ENCODE measurements around the gene SLAMF9. TPM values are rescaled to one million over a fixed set of nuclear protein-coding genes. Genes with fewer than 3 reads are reported as not detected.

The SLAMF9 gene
- total RNA-seq, 2 donors from 2014 or later = not detected

- H3K4me3 ChIP-seq (ENCODE audit: low read length) = no peak overlapping the region
- H3K9ac ChIP-seq (ENCODE audit: extremely low read depth, low read length, poor library complexity, severe bottlenecking) = no peak overlapping the region
- WGBS, 2 experiments (ENCODE audit: insufficient coverage in 1 of 2, insufficient read length in 1 of 2) = 81 to 94% methylated on average over 9 to 10 of the region's 10 CpGs
- peaks cover 19% of the 10 kb centered on the region for H3K36me3 Mint-ChIP-seq (ENCODE audit: low read depth)
- no peaks in the 10 kb centered on the region for H3K9me3 Mint-ChIP-seq
- peak; percentile 67 for DNase-seq
- H3K4me1 Mint-ChIP-seq = peaks cover 79% of the 10 kb centered on the region
- no peaks in the 10 kb centered on the region for H3K27me3 Mint-ChIP-seq (ENCODE audit: insufficient read depth)
- TF ChIP-seq CTCF (conservative IDR thresholded peaks at IDR 0.05) = no peak
- peaks cover 47% of the 10 kb centered on the region for H3K4me1 ChIP-seq (ENCODE audit: control insufficient read depth, insufficient read depth, low read length)
- no peak overlapping the region for H3K27ac ChIP-seq (ENCODE audit: low read depth, low read length)
- no peaks in the 10 kb centered on the region for H3K27me3 ChIP-seq (ENCODE audit: control insufficient read depth, insufficient read depth, low read length, poor library complexity, severe bottlenecking)
- H3K27ac Mint-ChIP-seq = peak overlapping the region; percentile 54
- peaks cover 32% of the 10 kb centered on the region for H3K36me3 ChIP-seq (ENCODE audit: control insufficient read depth, insufficient read depth, low read length)
- H3K9me3 ChIP-seq (ENCODE audit: control insufficient read depth, low read length) = no peaks in the 10 kb centered on the region
- no peak overlapping the region for H3K4me3 Mint-ChIP-seq
Measured at GRCh38 chr1:159914252-159915018, 39.6 kb downstream of the SLAMF9 start.

- peak overlapping the region; percentile 45 for H3K27ac Mint-ChIP-seq
- no peaks in the 10 kb centered on the region for H3K27me3 Mint-ChIP-seq (ENCODE audit: insufficient read depth)
- Histone ChIP-seq H3K4me3 (ENCODE audit: low read length) (no peak overlapping the region), H3K36me3 (ENCODE audit: control insufficient read depth, insufficient read depth, low read length) (peaks cover 24% of the 10 kb centered on the region), H3K27me3 (ENCODE audit: control insufficient read depth, insufficient read depth, low read length, poor library complexity, severe bottlenecking) (no peaks in the 10 kb centered on the region), H3K9ac (ENCODE audit: extremely low read depth, low read length, poor library complexity, severe bottlenecking) (no peak overlapping the region), H3K9me3 (ENCODE audit: control insufficient read depth, low read length) (no peaks in the 10 kb centered on the region), H3K4me1 (ENCODE audit: control insufficient read depth, insufficient read depth, low read length) (peaks cover 53% of the 10 kb centered on the region), H3K27ac (ENCODE audit: low read depth, low read length) (no peak overlapping the region)
- H3K4me1 Mint-ChIP-seq = peaks cover 83% of the 10 kb centered on the region
- peak; percentile 85 for DNase-seq
- H3K9me3 Mint-ChIP-seq = no peaks in the 10 kb centered on the region
- no peak for TF ChIP-seq CTCF (conservative IDR thresholded peaks at IDR 0.05)
- H3K36me3 Mint-ChIP-seq (ENCODE audit: low read depth) = peaks cover 11% of the 10 kb centered on the region
- H3K4me3 Mint-ChIP-seq = no peak overlapping the region
- WGBS, 2 experiments (ENCODE audit: insufficient coverage in 1 of 2, insufficient read length in 1 of 2) = 82 to 91% methylated on average over 3 to 5 of the region's 5 CpGs
Measured at GRCh38 chr1:159913451-159914192, 40.4 kb downstream of the SLAMF9 start.

- Mint-ChIP-seq H3K27me3 (ENCODE audit: insufficient read depth) (no peaks in the 10 kb centered on the region), H3K4me3 (no peak overlapping the region), H3K27ac (peak overlapping the region; percentile 97), H3K4me1 (peaks cover 83% of the 10 kb centered on the region), H3K36me3 (ENCODE audit: low read depth) (no peaks in the 10 kb centered on the region), H3K9me3 (no peaks in the 10 kb centered on the region)
- no peaks in the 10 kb centered on the region for H3K27me3 ChIP-seq (ENCODE audit: control insufficient read depth, insufficient read depth, low read length, poor library complexity, severe bottlenecking)
- WGBS, 2 experiments (ENCODE audit: insufficient coverage in 1 of 2, insufficient read length in 1 of 2) = 68 to 91% methylated on average over 4 to 6 of the region's 6 CpGs
- H3K36me3 ChIP-seq (ENCODE audit: control insufficient read depth, insufficient read depth, low read length) = peaks cover 9% of the 10 kb centered on the region
- no peak for TF ChIP-seq CTCF (conservative IDR thresholded peaks at IDR 0.05)
- no peak for DNase-seq
- no peak overlapping the region for H3K27ac ChIP-seq (ENCODE audit: low read depth, low read length)
- peak overlapping the region; percentile 38 for H3K4me3 ChIP-seq (ENCODE audit: low read length)
- H3K9me3 ChIP-seq (ENCODE audit: control insufficient read depth, low read length) = no peaks in the 10 kb centered on the region
- H3K9ac ChIP-seq (ENCODE audit: extremely low read depth, low read length, poor library complexity, severe bottlenecking) = peak overlapping the region; percentile 19
- H3K4me1 ChIP-seq (ENCODE audit: control insufficient read depth, insufficient read depth, low read length) = peaks cover 66% of the 10 kb centered on the region
Measured at GRCh38 chr1:159911326-159912070, 42.5 kb downstream of the SLAMF9 start.
